ENCODE data around the gene PLXDC2.
"Not testable (repeated sequence)": the region's sequence is repeated elsewhere in the genome, so short reads cannot be mapped to it uniquely, and the experiment has no call there.

Gene PLXDC2

GRCh38 chr10:20202337-20202736 lies 386.1 kb downstream of the PLXDC2 start:
- ATAC-seq (no peak), DNase-seq (no peak)

GRCh38 chr10:20207653-20208052 lies 391.4 kb downstream of the PLXDC2 start:
- no peak for DNase-seq
- ATAC-seq: no peak

- ATAC-seq: not testable (repeated sequence)
Observed at GRCh38 chr10:20209098-20209497, 392.9 kb downstream of the PLXDC2 start.

GRCh38 chr10:20215547-20216152 lies 399.4 kb downstream of the PLXDC2 start:
- DNase-seq (no peak), ATAC-seq (no peak)

More at GRCh38 chr10:20209098-20209497, 392.9 kb downstream of the PLXDC2 start:
- not testable (repeated sequence) for DNase-seq

GRCh38 chr10:20221356-20221755 lies 405.1 kb downstream of the PLXDC2 start:
- no peak for DNase-seq
- no peak for ATAC-seq

- DNase-seq: no peak
- ATAC-seq: no peak
Observed at GRCh38 chr10:20228729-20229128, 412.5 kb downstream of the PLXDC2 start.

GRCh38 chr10:20232079-20232705 lies 416.0 kb downstream of the PLXDC2 start:
- DNase-seq (no peak), ATAC-seq (no peak)

GRCh38 chr10:20233423-20233822 lies 417.2 kb downstream of the PLXDC2 start:
- ATAC-seq (no peak), DNase-seq (no peak)

- DNase-seq (no peak), ATAC-seq (no peak)
Observed at GRCh38 chr10:20234579-20234978, 418.3 kb downstream of the PLXDC2 start.

GRCh38 chr10:20237091-20237570 lies 420.9 kb downstream of the PLXDC2 start:
- no peak for ATAC-seq

GRCh38 chr10:20237586-20237985 lies 421.4 kb downstream of the PLXDC2 start:
- ATAC-seq (no peak), DNase-seq (no peak)

More at GRCh38 chr10:20237091-20237570, 420.9 kb downstream of the PLXDC2 start:
- DNase-seq: no peak

- DNase-seq (no peak), ATAC-seq (no peak)
Observed at GRCh38 chr10:20240643-20241042, 424.4 kb downstream of the PLXDC2 start.

- DNase-seq: no peak
- ATAC-seq: no peak
Observed at GRCh38 chr10:20247454-20247853, 431.2 kb downstream of the PLXDC2 start.

- no peak for ATAC-seq
- no peak for DNase-seq
Observed at GRCh38 chr10:20247891-20248708, 431.9 kb downstream of the PLXDC2 start.

GRCh38 chr10:20254078-20254477 lies 437.8 kb downstream of the PLXDC2 start:
- ATAC-seq (no peak), DNase-seq (no peak)

- no peak for ATAC-seq
- no peak for DNase-seq
Observed at GRCh38 chr10:20254497-20254896, 438.3 kb downstream of the PLXDC2 start.

- no peak for DNase-seq
- no peak for ATAC-seq
Observed at GRCh38 chr10:20256969-20257368, 440.7 kb downstream of the PLXDC2 start.

- DNase-seq (no peak), ATAC-seq (no peak)
Observed at GRCh38 chr10:20257422-20257821, 441.2 kb downstream of the PLXDC2 start.

GRCh38 chr10:20265146-20265545 lies 448.9 kb downstream of the PLXDC2 start:
- no peak for ATAC-seq
- no peak for DNase-seq

- ATAC-seq: no peak
- DNase-seq: no peak
Observed at GRCh38 chr10:20267734-20268133, 451.5 kb downstream of the PLXDC2 start.

GRCh38 chr10:20271490-20271889 lies 455.3 kb downstream of the PLXDC2 start:
- DNase-seq: no peak
- no peak for ATAC-seq

- no peak for ATAC-seq
Observed at GRCh38 chr10:20272608-20273007, 456.4 kb downstream of the PLXDC2 start.

GRCh38 chr10:20274571-20274970 lies 458.3 kb downstream of the PLXDC2 start:
- DNase-seq: no peak

More at GRCh38 chr10:20272608-20273007, 456.4 kb downstream of the PLXDC2 start:
- DNase-seq: no peak

More at GRCh38 chr10:20274571-20274970, 458.3 kb downstream of the PLXDC2 start:
- no peak for ATAC-seq
